Lung (tissue), 12 donors: ENCODE results near the gene PPP1R3D. TPM values are rescaled to one million over a fixed set of nuclear protein-coding genes. Genes with fewer than 3 reads are reported as not detected.
A peak's percentile ranks its signal among the peaks of the same experiment; 100 is the strongest.

Source experiments
- ATAC-seq: fragments of 200-7000 bp; cut with Tn5 transposase; one replicate; pipeline ENCODE4 v1.9.1; 2020; ENCODE audit warnings: moderate number of reproducible peaks; ENCODE audit not compliant: insufficient read depth, low FRiP score
- DNase-seq, 3 donors: peaks; one replicate each; pipeline ENCODE4 v3.0.0-alpha.2; 2013 to 2017
- H3K27ac ChIP-seq, 2 donors: one replicate each; pipeline ENCODE4 v1.5.1; 2013; ENCODE audit warnings: mild to moderate bottlenecking in 2 of 2, moderate library complexity in 2 of 2, control low read depth in 1 of 2, inconsistent platforms in 1 of 2, low read depth in 1 of 2, low read length in 1 of 2
- H3K27me3 ChIP-seq, 3 donors: one replicate each; pipeline ENCODE4 v1.5.1; 2013; ENCODE audit warnings: low read length in 2 of 3; ENCODE audit not compliant: control insufficient read depth in 3 of 3, insufficient read depth in 3 of 3
- H3K36me3 ChIP-seq, 4 donors: one replicate each; pipeline ENCODE4 v1.5.1; 2013; ENCODE audit warnings: low read length in 4 of 4, mild to moderate bottlenecking in 1 of 4, moderate library complexity in 1 of 4; ENCODE audit not compliant: control insufficient read depth in 4 of 4, insufficient read depth in 4 of 4
- H3K4me1 ChIP-seq, 5 donors: one replicate each; pipeline ENCODE4 v1.5.1; 2013; ENCODE audit warnings: low read length in 5 of 5, mild to moderate bottlenecking in 2 of 5, moderate library complexity in 1 of 5; ENCODE audit not compliant: control insufficient read depth in 5 of 5, insufficient read depth in 5 of 5
- H3K4me3 ChIP-seq: one replicate; pipeline ENCODE4 v1.5.1; 2013; ENCODE audit warnings: mild to moderate bottlenecking, control low read depth, moderate library complexity
- H3K9ac ChIP-seq, 2 donors: one replicate each; pipeline ENCODE4 v1.5.1; 2013; ENCODE audit warnings: low read length in 2 of 2, control low read depth in 1 of 2; ENCODE audit not compliant: insufficient read depth in 1 of 2
- H3K9me3 ChIP-seq, 4 donors: one replicate each; pipeline ENCODE4 v1.5.1; 2013; ENCODE audit warnings: low read length in 3 of 4, mild to moderate bottlenecking in 1 of 4, moderate library complexity in 1 of 4; ENCODE audit not compliant: control insufficient read depth in 4 of 4, insufficient read depth in 3 of 4
- CTCF ChIP-seq: IDR thresholded peaks from 2 replicates; pipeline ENCODE4 v1.5.1; 2012; ENCODE audit warnings: mild to moderate bottlenecking; ENCODE audit errors: control extremely low read depth, extremely low read depth
- WGBS, 2 donors: extraction: QIAGEN DNeasy Blood & Tissue Kit; methylation state at CpG; one replicate each; pipeline ENCODE4 v1.1.7; 2013; 5-methylcytosine and 5-hydroxymethylcytosine counted together
- polyA plus RNA-seq, 2 donors: library from polyadenylated mRNA; stranded (reverse); fragments of 200-250 nt; gene quantifications; one replicate each; pipeline ENCODE4 v1.2.1, GENCODE V29; 2013
- total RNA-seq, 2 donors: library from RNA; depleted of rRNA in 1 of 2; stranded (reverse); fragments of >200 nt in 1 of 2; gene quantifications; one replicate each; pipeline ENCODE4 v1.2.1, GENCODE V29; 2014 to 2021
- donor health status: control.
- donor health status: control.
- donor health status: Bipolar disorder and iron deficiency.
- donor health status: healthy.
- donor health status: DM: yes; HTN: yes; CAD: no.

Gene PPP1R3D
- total and polyA plus RNA-seq, 4 donors, result 3.8 to 11.8 (median 8.1) TPM

DNA sequence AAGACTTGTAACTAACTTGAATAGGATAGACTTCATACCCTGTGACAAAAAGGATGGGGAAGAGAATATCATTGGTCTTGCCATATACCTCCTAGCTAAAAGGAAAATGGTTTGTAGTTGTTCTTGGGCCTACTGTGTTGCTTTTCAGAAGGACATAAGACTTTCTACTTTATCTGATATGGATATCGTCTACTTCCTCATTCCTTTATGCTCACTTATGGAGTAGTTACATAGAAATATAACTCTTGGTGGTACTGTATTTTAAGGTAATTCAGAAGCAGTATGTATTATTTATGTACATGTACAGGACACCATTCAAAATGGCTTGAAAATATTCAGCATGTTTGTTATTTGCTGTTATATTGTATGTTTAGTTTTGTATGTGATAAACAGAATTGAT is 8.1 kb upstream of the PPP1R3D start:
- Histone ChIP-seq H3K27me3 (no peaks in the 10 kb centered on the region), H3K4me3 (no peak overlapping the region), H3K4me1 (peaks cover 0 to 41% (median 10%) of the 10 kb centered on the region in 5 donors), H3K27ac (no peak overlapping the region), H3K9me3 (no peaks in the 10 kb centered on the region), H3K9ac (no peak overlapping the region), H3K36me3 (peaks cover 0 to 15% (median 6%) of the 10 kb centered on the region in 4 donors)
- TF ChIP-seq CTCF, result no peak
- ATAC-seq, result no peak
- 23 to 25% methylated on average over 1 of the region's 1 CpG for WGBS, 2 donors
- DNase-seq, result no peak

DNA sequence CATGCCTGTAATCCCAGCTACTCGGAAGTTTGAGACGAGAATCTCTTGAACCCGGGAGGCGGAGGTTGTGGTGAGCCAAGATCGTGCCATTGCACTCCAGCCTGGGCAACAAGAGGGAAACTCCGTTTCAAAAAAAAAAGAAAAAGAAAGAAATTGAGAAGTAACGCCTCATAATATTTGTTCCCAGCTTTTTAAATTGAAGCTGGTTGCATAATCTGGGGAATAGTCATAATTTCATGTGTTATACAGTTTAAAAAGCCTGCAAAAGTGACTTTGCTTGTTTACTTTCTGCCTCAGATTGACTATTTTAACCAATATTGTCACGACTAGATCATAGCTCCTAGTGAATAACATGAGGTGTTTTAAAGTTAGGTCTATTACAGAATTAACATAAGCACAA is 7.3 kb upstream of the PPP1R3D start:
- no peak for DNase-seq
- H3K36me3 ChIP-seq, result peaks cover 0 to 21% (median 8%) of the 10 kb centered on the region in 4 donors
- H3K4me1 ChIP-seq, result peaks cover 0 to 44% (median 10%) of the 10 kb centered on the region in 5 donors
- H3K4me3 ChIP-seq, result no peak overlapping the region
- TF ChIP-seq CTCF, result no peak
- no peak overlapping the region for H3K27ac ChIP-seq
- WGBS, 2 donors, result 66 to 72% methylated on average over 8 of the region's 8 CpGs
- H3K27me3 ChIP-seq, result no peaks in the 10 kb centered on the region
- ATAC-seq, result no peak
- H3K9me3 ChIP-seq, result no peaks in the 10 kb centered on the region
- no peak overlapping the region for H3K9ac ChIP-seq

GRCh38 chr20:59945731-59946130 is 5.6 kb upstream of the PPP1R3D start:
- no peak for TF ChIP-seq CTCF
- DNase-seq (no peak), ATAC-seq (no peak)
- peaks cover 0 to 58% (median 14%) of the 10 kb centered on the region in 5 donors for H3K4me1 ChIP-seq
- no peak overlapping the region for H3K9ac ChIP-seq
- WGBS, 2 donors, result 84 to 92% methylated on average over 2 of the region's 2 CpGs
- H3K27me3 ChIP-seq, result no peaks in the 10 kb centered on the region
- peaks cover 0 to 21% (median 8%) of the 10 kb centered on the region in 4 donors for H3K36me3 ChIP-seq
- no peaks in the 10 kb centered on the region for H3K9me3 ChIP-seq
- H3K4me3 ChIP-seq, result no peak overlapping the region
- H3K27ac ChIP-seq, result peak overlapping the region in 1 of 2 donors; percentile 33

DNA sequence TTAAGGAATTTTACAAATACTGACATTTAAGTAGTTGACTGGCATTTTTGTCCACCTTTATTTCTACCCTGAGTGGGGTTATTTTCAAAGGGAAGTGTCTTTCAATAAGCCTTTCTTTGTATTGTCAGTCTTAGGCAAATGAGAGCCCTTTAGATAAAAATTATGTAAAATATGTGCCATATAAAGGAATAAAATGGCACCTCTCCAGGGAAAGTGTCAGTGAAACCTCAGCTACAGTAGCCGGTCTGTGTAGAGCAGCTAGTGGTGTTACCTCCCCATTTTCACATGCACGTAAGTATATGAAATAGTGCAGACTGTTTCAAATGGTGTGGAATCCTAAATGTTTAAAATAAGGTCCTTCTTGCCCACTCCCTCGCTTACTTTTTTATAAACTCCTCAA is 5.1 kb upstream of the PPP1R3D start:
- DNase-seq (no peak), ATAC-seq (no peak)
- Histone ChIP-seq H3K36me3 (peaks cover 0 to 21% (median 8%) of the 10 kb centered on the region in 4 donors), H3K27me3 (no peaks in the 10 kb centered on the region), H3K4me1 (peaks cover 0 to 58% (median 14%) of the 10 kb centered on the region in 5 donors), H3K4me3 (no peak overlapping the region), H3K9me3 (no peaks in the 10 kb centered on the region), H3K27ac (no peak overlapping the region), H3K9ac (no peak overlapping the region)
- TF ChIP-seq CTCF, result no peak
- 61 to 76% methylated on average over 3 of the region's 3 CpGs for WGBS, 2 donors
